ENCODE data around the gene HCFC1.

The HCFC1 gene

GRCh38 chrX:153956044-153956907 lies 15.3 kb downstream of the HCFC1 start:
- DNase-seq (ENCODE audit: low spot score): no peak

GRCh38 chrX:153955228-153955732 lies 16.3 kb downstream of the HCFC1 start:
- no peak for DNase-seq (ENCODE audit: low spot score)

GRCh38 chrX:153954558-153955227 lies 16.9 kb downstream of the HCFC1 start:
- DNase-seq (ENCODE audit: low spot score): no peak

GRCh38 chrX:153953892-153954557 lies 17.6 kb downstream of the HCFC1 start:
- DNase-seq (ENCODE audit: low spot score): no peak

GRCh38 chrX:153953342-153953830 lies 18.2 kb downstream of the HCFC1 start:
- DNase-seq (ENCODE audit: low spot score): peak; percentile 91

- DNase-seq (ENCODE audit: low spot score): no peak
Measured at GRCh38 chrX:153952373-153953026, 19.1 kb downstream of the HCFC1 start.

- DNase-seq (ENCODE audit: low spot score): no peak
Measured at GRCh38 chrX:153951683-153952372, 19.8 kb downstream of the HCFC1 start.

- DNase-seq (ENCODE audit: low spot score): no peak
Measured at GRCh38 chrX:153950127-153950526, 21.5 kb downstream of the HCFC1 start.

GRCh38 chrX:153948847-153949805 lies 22.5 kb downstream of the HCFC1 start:
- no peak for DNase-seq (ENCODE audit: low spot score)

GRCh38 chrX:153948002-153948466 lies 23.6 kb downstream of the HCFC1 start:
- DNase-seq (ENCODE audit: low spot score): no peak

GRCh38 chrX:153947009-153947769 lies 24.4 kb downstream of the HCFC1 start:
- DNase-seq (ENCODE audit: low spot score): peak; percentile 87

GRCh38 chrX:153945956-153946943 lies 25.4 kb downstream of the HCFC1 start:
- no peak for DNase-seq (ENCODE audit: low spot score)

GRCh38 chrX:153944800-153945150 lies 26.8 kb downstream of the HCFC1 start:
- no peak for DNase-seq (ENCODE audit: low spot score)

GRCh38 chrX:153944140-153944799 lies 27.3 kb downstream of the HCFC1 start, which contains the start of gene RENBP:
Gene RENBP, minus strand, starts transcription at chrX:153944643. Its CDS starts 33 bp downstream, at chrX:153944610.
- no peak for DNase-seq (ENCODE audit: low spot score)

GRCh38 chrX:153941336-153942252 lies 30.0 kb downstream of the HCFC1 start:
- DNase-seq (ENCODE audit: low spot score): no peak

GRCh38 chrX:153939573-153939972 lies 32.0 kb downstream of the HCFC1 start:
- DNase-seq (ENCODE audit: low spot score): no peak

Data from AG08396 (cell line).